Measurements from ENCODE around the gene NRDC.
"Not testable (repeated sequence)": the region's sequence is repeated elsewhere in the genome, so short reads cannot be mapped to it uniquely, and the experiment has no call there.

Gene NRDC

DNA sequence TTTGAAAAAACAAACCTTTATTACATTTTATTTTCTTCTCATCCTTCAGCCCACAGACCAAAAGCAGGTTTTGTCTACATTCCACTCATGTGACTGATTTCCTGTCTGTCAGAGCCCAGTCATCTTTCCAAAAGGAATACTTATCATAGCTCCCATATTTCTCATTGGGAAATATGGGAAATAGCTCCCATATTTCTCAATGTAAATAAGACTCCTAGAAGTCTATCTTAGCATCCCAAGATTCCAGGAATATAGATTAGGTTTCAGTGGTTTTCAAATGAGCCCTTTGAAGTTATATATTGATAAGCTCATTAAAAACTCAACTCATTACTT lies 19.1 kb upstream of the NRDC start:
- peak; percentile 97 for DNase-seq (ENCODE audit: low read depth)

DNA sequence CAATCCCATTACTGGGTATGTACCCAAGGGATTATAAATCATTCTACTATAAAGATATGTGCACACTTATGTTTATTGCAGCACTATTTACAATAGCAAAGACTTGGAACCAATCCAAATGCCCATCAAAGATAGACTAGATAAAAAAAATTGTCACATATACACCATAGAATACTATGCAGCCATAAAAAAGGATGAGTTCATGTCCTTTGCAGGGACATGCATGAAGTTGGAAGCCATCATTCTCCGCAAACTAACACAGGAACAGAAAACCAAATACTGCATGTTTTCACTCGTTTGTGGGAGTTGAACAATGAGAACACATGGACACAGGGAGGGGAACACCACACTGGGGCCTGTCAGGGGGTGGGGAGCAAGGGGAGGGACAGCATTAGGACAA lies 16.2 kb upstream of the NRDC start:
- not testable (repeated sequence) for DNase-seq (ENCODE audit: low read depth)

DNA sequence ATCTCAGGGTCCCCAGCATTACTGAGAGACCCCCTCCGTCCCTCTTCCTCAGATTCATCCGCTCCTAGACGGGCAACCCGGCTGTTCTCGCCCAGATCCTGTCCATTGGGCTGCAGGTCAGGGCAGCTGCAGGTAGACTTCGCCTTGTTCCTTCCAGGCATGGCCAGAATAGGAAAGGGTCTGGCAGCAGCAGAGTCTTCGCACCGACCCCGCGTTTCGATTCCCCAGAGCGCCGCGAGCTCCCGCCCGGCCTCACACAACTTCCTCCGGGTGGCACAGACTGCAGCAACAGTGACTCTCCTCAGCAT lies 265 bp downstream of the NRDC start:
- no peak for DNase-seq (ENCODE audit: low read depth)

DNA sequence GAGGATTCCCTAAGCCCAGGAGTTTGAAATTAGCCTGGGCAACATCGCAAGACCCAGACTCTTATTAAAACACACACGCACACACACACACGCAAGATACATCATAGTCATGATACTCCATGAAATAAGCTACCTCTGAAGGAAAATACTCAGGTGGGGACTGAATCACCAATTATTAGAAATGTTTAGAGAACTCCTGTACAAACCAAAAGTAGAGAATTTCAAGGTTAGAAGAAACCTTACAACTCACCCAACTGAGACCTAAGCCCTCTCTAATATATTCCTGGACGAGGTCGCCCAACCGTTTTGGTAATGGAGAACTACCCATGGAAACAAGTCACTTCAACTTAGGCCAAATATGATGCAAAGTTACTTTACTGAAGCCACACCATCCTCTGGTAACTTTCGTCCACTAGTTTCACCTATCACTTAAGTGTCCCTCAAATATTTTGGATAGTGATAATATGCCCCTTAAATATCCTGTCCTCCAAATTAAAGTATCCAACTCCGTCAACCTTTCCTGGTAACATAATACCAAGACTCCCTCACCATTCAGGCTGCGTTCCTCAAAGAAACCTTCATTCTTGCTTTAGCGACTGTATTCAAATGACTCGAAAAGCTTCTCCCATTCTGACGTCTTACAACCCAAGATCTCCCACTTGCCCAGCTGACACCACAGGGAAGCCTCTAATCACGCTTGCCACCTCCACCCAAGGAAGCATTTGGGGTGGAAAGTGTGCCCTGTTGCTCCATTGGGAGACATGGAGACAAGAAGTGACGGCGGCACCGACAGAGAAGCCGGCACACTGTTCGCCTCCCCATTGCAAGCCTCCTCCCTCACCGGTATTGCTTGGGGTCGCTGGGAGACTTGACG lies 856 bp downstream of the NRDC start:
- peak; percentile 48 for DNase-seq (ENCODE audit: low read depth)

DNA sequence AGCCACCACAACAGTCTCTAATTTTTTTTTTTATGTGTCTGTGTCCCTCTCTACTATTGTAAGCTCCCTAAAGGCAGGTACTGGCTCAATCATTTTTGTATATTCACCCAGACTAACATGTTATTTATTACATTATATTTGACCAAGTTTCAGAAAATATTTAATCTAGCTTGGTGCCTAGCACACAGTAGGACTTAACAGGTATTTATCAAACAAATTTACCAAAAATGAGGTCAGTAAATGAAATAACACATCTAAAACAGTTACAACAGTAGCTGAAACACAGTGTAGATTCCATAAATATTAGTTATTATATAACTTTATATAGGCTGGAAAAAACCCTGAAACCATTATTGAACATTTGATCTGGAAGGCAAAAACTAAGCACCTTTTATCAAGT lies 2.7 kb downstream of the NRDC start:
- no peak for DNase-seq (ENCODE audit: low read depth)

DNA sequence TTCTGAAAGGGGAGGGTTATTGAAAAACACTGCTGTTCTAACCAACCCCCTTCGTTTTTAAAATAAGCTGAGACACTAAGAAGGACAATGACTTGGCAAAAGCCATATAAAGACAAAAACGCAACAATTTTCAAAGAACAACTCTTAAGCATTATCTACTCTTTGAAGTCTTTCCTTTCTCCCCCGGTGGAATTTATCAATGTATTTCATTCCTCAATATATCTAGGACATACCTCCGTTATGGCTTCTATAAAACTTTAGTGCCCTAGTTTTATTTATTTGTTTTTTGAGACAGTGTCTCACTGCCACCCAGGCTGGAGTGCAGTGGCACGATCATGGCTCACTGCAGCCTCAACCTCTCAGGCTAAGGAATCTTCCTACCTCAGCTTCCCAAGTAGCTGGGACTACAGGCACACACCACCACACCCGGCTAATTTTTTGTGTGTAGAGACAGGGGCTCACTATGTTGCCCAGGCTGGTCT lies 3.2 kb downstream of the NRDC start:
- no peak for DNase-seq (ENCODE audit: low read depth)

DNA sequence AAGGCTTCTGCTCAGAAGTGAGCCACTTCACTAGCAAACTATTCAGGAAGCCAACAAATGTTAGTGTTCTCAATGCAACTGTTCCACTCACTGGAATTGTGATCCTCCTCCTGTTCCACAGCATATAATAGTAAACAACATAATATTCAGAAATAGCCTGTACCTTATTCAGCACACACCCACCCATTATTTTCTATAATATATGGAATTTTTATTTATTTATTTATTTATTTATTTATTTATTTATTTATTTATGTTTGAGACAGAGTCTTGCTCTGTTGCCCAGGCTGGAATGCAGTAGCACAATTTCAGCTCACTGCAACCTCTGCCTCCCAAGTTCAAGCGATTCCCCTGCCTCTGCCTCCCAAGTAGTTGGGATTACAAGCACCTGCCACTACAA lies 5.3 kb downstream of the NRDC start:
- DNase-seq (ENCODE audit: low read depth), result not testable (repeated sequence)

DNA sequence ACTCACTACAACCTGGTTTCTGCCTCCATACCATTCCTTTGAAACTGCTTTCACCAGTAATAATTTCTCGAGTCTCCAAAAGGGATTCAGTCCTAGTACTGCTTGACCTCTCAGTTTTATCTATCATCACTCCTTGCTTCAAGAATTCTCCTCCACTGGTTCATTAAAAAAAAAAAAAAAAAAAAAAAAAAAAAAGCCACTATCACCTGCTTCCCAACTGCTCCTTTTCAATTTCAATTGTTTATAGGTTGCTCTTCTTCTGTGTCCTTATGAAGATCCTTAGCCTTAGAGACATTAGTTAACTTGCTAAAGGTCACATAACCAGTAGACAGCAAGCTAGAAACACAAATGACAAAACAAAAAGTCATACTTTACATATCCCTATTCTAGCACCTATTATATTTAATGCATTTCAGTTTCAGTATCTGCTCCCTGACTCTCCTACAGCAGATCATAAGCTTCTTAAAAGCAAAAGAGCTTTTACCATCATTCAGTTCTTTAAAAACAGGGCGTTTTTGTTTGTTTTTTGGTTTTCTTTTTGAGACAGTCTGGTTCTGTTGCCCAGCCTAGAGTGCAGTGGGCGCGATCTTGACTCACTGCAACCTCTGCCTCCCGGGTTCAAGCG lies 7.1 kb downstream of the NRDC start:
- no peak for DNase-seq (ENCODE audit: low read depth)

DNA sequence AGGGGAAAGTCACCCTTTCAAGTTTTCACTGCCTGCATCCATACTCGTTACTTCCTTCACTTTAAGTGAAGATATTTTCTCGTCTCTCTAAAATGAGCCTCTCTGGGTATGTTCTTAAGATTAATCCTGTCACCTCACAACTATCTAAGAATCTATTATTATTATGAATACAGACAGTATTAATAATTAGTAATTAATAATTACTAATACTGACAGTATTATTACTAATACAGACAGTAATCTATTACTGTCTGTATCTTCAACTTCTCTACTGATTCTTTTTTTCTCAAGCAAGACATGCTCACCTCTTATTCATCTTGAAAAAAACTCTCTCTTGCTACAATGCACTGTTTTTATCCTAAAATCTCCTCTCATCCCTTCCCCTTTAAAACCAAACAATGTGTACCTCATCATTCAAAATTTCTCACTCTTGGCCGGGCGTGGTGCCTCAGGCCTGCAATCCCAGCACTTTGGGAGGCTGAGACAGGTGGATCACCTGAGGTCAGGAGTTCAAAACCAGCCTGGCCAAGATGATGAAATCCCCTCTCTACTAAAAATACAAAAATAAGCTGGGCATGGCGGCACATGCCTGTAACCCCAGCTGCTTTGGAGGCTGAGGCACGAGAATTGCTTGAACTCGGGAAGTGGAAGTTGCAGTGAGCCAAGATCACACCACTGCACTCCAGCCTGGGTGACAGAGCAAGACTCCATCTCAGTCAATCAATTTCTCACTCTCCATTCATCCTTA lies 7.8 kb downstream of the NRDC start:
- DNase-seq (ENCODE audit: low read depth), result no peak

DNA sequence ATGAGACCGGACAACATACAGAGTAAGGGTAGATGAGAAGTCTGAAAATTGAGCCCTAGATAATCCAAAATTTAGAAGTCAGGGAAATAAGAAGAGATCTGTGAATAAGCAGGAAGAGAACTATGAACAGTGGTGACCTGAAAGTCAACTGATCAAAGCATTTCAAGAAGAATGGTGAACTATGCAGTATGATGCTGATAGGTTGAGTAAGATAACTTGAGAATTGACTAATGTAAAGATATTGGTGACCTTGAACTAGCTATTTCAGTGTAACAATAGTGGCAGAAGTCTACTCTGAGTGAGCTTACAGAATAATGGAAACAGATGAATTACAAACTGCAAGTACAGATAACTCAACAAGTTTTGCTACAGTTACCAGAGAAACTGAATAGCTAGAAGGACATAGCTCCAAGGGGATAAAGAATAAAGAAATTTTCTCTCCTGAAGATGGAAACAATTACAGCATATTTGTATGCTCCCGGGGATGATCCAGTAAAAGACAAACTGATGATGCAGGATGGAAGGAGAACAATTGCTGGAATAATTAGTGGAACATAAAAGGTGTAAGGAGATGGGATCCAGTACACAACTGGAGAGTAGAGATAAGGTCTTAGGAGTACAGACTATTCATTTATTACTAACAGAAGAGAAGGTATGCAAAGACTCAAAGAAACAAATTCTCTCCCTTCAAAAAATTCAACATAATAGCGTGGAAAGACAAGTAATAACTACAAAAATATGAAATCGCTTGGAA lies 10.9 kb downstream of the NRDC start:
- no peak for DNase-seq (ENCODE audit: low read depth)

DNA sequence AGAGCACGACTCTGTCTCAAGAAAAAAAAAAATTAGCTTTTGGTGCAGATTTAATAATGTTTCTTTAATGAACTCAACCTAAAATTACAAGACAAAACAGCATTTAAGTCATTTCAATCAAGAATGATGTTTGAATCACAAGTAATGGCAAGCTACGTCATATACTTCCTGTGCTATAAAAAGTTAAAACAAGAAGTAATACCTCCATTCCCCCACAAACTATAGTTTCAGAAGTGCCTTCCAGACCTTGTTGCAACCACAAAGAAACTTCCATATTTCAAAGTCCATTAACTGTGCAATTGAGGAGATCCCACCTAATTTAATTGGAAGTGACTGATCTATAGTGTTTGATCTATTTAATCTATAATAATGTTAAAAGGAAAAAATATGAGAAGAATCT lies 15.1 kb downstream of the NRDC start:
- no peak for DNase-seq (ENCODE audit: low read depth)

DNA sequence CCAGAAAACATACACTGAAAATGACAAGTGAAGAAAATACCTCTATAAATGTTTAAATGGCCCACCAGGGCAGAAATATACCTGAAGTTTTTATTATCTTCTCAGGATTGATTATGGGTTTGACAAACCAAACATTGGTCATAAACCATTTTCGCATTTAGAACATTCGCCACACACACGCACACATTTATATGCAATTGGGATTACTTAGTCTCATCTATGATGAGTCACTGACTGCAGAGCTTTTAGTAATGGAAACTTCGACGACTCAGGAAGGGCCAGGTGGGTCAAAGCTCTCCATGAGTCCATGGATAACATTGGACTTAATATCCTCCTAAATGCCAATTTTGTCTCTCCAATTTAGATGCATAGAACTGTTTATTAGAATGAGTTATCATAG lies 16.9 kb downstream of the NRDC start:
- peak; percentile 34 for DNase-seq (ENCODE audit: low read depth)

DNA sequence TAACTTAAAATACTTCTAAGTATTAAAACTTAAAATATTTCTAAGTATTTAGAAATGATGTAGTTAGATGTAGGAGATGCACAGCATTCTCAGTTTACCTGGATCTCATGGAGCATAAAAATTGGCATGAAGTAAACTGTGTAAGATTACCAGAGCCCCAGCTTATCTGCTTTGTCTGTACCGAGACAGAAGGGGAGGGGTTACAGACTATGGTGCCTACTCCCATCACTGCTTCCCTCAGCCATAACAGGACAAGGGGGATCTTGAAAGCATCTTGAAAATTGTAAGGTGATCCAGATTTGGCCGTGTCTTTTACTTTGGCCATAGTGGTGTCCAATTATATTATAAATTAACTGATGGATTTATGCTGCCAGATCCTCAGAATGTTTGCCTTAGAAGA lies 18.8 kb downstream of the NRDC start:
- DNase-seq (ENCODE audit: low read depth), result no peak

DNA sequence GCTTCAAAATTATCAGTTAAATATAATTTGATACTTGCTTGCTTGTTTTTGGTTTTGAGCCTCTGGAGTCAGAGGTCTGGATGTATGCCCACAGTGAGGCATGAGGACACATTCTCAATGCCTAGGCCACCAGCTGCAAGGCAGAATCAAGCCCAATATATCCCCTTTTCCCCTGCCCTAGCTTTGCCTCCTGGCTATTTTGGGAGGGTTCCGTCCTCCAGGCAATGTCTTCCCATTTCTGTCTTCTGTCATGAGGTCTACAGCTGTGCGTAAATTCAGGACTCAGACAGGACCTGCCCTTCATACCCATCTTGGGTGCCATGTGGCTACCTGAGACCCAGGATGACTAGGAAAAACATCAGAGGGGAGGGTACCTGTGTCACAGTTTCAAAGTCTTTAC lies 19.2 kb downstream of the NRDC start:
- DNase-seq (ENCODE audit: low read depth), result no peak

DNA sequence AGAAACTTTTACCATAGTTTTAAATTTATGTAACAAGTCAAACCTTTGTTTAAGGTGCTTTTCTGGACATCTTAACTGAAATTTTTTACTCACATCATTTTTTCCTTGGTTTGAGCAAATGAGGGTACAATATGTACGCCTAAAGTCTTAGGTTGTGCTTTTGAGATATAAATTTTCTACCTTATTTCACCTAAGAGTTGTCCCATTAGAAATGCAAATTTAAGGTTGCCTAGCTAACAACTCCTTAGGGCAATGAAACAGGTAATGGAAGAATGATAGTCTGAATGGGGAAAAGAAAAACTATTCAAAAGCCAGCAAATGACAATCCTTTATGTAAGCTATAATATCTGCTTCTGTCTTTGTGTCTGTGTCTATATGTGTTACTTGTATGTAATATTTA lies 19.6 kb downstream of the NRDC start:
- no peak for DNase-seq (ENCODE audit: low read depth)

DNA sequence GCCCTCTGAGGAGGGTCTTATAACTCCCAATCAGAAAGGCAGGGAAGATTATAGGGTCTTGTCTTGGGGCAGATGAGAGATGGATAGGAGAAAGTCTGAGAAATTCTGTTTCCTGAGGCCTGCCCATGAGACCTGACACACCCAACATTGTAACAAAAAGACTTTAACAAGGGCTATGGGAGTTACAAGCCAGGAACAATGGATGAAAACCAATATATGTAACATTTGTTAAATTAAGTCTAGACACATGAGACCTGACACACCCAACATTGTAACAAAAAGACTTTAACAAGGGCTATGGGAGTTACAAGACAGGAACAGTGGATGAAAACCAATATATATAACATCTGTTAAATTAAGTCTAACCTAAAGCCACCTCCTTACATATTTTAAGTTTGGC lies 21.8 kb downstream of the NRDC start:
- no peak for DNase-seq (ENCODE audit: low read depth)

DNA sequence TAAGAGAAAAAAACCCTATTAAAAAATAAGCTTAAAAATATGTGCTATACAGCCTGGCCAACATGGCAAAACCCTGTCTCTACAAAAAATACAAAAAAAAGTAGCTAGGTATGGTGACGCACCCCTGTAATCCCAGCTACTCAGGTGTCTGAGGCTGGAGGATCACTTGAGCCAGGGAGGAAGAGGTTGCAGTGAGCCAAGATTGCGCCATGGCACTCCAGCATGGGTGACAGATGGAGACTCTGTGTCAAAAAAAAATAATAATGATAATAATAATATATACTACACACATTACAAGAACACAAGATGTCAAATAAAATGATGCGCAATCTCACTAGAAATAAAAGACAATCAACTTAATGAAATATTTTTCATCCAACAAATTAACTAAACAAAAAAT lies 22.9 kb downstream of the NRDC start:
- DNase-seq (ENCODE audit: low read depth), result no peak

DNA sequence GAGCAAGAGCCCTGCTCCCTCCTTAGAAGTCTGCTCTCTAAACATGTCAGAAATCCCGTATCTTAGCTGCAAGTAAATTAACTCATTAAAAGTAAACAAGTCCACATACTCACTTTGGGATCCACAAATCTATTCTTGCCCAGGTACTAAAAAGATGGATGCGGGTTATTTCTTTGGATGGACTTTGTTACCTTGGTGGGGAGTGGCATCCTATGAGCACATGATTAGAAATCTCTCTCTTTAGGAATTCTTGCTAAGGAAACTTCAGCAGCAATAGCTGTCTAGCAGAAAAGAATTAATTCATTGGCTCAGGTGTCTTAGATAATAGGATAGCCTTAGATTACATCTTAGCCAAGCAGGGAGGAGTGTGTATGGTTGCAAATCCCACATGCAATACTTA lies 25.2 kb downstream of the NRDC start:
- no peak for DNase-seq (ENCODE audit: low read depth)

DNA sequence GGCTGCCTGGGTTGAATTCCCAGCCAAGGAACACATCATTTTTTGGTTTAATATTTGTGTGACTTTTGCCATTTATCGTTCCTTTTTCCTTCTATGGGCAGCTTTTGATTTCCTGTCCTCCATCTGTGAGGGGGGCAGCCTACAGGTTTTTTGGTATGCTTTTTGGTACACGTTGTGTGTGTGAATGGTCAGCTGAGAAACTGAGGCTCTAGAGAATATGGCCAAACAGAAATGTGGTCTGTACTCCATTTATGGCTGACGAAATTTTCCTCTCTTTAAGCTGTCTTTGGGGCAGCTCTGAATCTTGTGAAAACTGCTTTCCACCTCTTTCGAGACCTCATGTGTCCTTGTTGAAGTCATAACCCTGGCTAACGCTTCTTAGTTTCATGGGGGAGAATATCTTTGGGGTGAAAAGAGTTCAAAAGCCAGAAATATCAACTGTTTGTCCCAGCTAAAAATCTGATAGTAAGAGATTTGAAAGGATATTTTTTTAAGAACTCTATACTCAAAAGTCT lies 26.6 kb downstream of the NRDC start:
- no peak for DNase-seq (ENCODE audit: low read depth)

DNA sequence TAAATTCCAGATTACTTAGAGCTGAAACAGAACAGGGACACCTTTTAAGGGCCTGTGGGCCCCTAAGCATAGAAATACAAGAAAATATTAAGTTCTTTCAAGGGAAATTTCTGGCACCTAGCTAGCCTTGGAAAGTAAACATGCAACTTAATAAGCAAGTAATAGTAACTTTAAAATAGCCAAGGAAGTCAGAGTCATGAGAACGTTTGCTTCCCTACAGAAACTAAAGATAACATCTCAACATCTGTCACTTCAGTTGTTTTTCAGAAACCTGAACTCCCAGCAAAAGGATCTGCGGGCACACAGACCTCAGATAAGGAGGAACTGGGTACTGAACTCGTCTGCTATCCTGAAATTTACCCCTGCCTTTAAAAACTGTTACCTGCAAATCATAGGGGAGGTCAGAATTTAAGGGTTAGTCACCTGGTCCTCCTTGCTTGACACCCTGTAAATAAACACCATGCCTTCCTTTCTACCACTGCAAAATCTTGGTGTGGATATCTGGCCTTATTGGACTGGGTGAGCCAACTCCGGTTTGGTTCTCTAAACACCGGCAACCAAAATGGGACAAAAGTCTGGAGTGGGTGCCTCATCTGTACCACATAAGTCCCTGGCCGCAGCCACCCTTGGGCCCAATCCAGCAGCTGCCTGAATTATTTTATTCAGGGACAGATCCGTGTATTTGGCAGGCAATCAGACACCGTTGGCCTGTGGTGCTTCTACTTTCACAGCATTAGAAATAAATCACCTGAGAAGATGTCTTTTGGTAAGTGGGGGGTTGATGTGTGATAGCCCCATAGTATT lies 27.9 kb downstream of the NRDC start:
- DNase-seq (ENCODE audit: low read depth), result no peak

DNA sequence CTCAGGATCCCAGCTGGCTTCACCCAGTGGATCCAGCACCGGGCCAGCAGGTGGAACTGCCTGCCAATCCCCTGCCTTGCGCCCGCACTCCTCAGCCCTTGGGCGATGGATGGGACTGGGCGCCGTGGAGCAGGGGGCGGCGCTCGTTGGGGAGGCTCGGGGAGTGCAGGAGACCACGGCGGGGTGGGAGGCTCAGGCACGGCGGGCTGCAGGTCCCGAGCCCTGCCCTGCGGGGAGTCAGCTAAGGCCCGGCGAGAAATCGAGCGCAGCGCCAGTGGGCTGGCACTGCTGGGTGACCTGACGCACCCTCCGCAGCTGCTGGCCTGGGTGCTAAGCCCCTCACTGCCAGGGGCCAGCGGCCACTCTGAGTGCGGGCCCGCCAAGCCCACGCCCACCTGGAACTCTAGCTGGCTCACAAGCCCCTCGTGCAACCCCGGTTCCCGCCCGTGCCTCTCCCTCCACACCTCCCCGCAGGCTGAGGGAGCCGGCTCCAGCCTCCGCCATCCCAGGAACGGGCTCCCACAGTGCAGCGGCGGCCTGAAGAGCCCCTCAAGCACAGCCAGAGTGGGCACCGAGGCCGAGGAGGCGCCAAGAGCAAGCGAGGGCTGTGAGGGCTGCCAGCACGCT lies 31.1 kb downstream of the NRDC start:
- DNase-seq (ENCODE audit: low read depth), result no peak
